Urinary bladder (tissue), 2 donors: ENCODE data around the gene PEX3. TPM values are rescaled to one million over a fixed set of nuclear protein-coding genes. Genes with fewer than 3 reads are reported as not detected.

Experiments used
- polyA plus RNA-seq: library from polyadenylated mRNA; stranded (reverse); fragments of 200-250 nt; gene quantifications from one replicate; pipeline ENCODE4 v1.2.3, GENCODE V29; 2013
- small RNA-seq: library from RNA; depleted of rRNA; stranded (forward); fragments of <200 nt; gene quantifications from one replicate; pipeline ENCODE3, GENCODE V24; 2014
- total RNA-seq: library from RNA; depleted of rRNA; stranded (reverse); fragments of >200 nt; gene quantifications from one replicate; pipeline ENCODE4 v1.2.3, GENCODE V29; 2014
- donor health status: healthy.

Gene PEX3
- total and polyA plus RNA-seq, 2 donors: 14.8 to 32.5 TPM

Small RNA genes lying within 50 kb of the gene (small RNA-seq; reads per million reads assigned to genes)
- not detected for gene RNA5SP221

Other genes starting within 250 kb of the PEX3 start
- gene ADAT2, start 110 bp upstream of the PEX3 start, total RNA-seq: 6.9 TPM
- 3.0 TPM for gene ADAT2, start 110 bp upstream of the PEX3 start, polyA plus RNA-seq
- gene FUCA2, start 60.9 kb downstream of the PEX3 start, total RNA-seq: 37.0 TPM
- gene FUCA2, start 60.9 kb downstream of the PEX3 start, polyA plus RNA-seq: 46.3 TPM
- 160 TPM for gene PHACTR2, start 227.2 kb downstream of the PEX3 start, total RNA-seq
- 11.2 TPM for gene PHACTR2, start 227.2 kb downstream of the PEX3 start, polyA plus RNA-seq